ENCODE data around the gene IL10RA.

IL10RA gene

GRCh38 chr11:118008271-118008911 is 22.2 kb downstream of the IL10RA start:
- no peak for DNase-seq

DNA sequence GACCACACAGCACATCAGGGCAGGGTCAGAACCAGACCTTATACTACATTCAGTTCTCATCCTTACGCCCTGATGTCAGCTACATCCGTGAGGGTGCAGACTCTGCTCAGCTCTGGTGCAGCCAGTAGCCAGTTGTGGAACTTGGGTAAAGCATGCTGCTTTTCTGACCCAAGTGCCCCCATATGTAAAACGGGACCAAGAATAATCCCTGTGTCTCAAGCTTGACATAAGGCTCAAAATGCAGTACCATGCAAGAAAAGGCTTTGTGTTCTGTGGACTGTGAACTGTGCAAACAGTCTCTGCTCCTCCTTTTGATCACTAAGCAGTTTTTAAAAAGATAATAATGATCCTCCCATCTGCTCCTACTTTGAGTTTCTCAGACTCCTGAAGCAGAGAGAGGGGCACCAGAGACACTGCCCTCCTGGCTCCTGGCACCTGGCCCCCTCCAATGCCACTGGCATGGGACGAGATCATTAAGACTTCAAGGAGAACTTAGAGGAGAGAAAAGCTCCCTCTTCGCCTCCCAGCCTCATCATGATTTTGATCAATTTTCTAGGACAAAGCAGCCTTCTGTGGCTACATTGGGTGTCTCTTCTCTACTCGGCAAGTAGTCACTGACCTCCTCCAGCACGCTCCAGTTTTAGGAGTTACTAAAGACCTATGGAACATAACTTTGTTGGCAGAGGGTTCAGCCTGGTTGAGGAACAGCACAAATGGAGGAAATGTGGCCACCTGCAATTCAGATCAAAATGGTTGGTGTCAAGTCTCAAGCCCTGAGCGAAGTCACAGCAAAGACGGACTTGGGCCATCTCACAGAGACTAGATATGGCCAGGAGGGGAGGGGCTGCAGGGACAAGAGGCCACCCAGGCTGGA is 23.9 kb downstream of the IL10RA start:
- no peak for DNase-seq

GRCh38 chr11:118010738-118011461 is 24.7 kb downstream of the IL10RA start:
- no peak for DNase-seq

GRCh38 chr11:118012083-118012669 is 26.0 kb downstream of the IL10RA start:
- DNase-seq: no peak

DNA sequence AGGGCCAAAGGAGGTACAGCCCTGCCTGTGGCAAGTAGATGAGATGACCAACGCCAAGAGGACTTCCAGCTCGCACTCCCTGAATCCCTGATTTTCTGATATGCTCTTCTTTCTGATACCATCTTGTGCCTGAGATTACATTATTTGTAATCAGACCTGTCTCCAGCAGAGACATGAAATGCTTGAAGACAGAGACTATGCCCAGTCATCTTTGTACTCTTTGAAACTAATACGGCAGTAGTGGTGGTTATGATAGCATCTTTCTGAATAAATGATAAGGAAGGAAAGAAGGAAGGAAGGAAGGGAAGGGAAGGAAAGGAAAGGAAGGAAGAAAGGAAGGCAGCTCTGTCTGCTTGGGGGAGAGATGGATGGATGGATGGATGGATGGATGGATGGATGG is 27.8 kb downstream of the IL10RA start:
- DNase-seq: no peak

GRCh38 chr11:118015385-118015841 is 29.2 kb downstream of the IL10RA start:
- no peak for DNase-seq

DNA sequence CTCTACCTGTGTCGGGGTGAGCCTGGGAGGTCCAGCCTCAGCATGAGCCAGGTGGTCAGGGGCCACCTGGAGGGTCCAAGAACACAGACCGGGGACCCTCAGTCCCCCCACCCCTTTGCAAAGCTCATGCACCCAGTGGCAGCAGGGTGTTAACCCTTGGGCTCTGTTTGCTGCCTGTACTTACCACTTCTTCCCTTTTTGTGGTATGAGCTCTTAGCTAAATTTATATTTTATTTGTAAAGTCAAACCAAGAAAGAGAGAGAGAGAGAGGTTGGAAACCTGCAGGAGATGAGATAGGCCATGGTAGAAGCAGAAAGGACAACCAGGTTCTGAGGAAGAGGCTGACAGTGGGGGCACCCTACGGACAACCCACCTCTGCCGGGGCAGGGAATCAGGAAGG is 29.9 kb downstream of the IL10RA start:
- DNase-seq: no peak

- no peak for DNase-seq
Measured at GRCh38 chr11:118017111-118017510, 30.9 kb downstream of the IL10RA start.

- no peak for DNase-seq
Measured at GRCh38 chr11:118017631-118018315, 31.6 kb downstream of the IL10RA start.

DNA sequence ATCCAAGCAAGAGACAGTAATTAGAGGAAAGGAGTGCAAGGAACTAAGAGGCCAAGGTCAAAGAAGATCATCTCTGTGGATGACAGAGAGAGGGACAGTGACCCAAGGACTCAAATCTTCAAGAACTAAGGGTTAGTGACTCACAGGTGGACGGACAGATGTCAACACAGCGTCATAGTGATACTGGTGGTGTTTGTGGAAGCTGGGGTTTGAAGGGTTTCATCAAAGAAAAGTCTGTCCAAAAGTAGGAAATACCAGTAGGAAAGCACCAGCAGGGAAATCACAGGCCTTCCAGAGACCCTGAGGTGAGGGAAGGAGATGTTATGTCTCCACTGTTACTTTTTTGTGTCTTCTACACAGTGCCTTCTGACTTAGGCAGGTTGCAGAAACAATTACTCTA is 32.2 kb downstream of the IL10RA start:
- no peak for DNase-seq

- no peak for DNase-seq
Measured at GRCh38 chr11:118021146-118021545, 35.0 kb downstream of the IL10RA start.

DNA sequence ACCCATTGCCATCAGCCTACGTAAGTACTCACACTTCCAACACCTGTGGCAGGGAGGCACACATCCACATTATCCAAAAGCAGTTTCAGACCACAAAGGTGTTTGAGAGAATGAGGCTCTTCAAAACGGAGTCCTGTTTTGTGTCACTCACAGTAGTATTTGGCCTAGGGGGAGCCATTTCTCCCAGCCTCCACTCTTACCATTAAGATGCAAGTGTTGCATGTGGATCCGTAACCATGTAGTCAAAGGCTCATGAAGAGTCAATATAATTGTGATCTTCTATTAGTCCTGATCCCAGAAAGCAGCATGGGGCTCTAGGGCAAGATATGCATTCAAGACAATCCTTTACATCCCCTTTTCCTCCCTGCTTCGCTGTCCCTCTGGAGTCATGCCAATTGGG is 41.5 kb downstream of the IL10RA start:
- DNase-seq: no peak

- DNase-seq: no peak
Measured at GRCh38 chr11:118028626-118029025, 42.4 kb downstream of the IL10RA start.

DNA sequence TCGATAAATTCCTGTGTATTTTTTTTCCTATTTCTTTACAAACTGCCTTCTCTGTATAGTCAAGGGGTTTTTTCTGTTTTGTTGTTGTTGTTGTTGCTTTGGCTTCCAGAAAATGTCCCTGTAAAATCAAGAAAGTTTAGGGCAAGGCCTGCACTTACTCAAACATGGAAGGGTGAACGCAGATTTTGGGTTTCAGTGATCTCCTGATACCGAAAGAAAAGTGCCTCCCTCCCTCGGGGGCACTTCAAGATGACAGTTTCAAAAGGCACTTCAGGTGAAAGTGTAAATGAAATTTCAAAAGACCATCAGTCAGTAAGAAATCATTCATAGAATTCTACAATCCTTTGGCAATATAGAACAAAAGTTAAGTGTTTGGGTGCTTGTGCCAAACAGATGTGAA is 47.2 kb downstream of the IL10RA start:
- no peak for DNase-seq

GRCh38 chr11:118042141-118042540 is 55.9 kb downstream of the IL10RA start:
- DNase-seq: no peak

DNA sequence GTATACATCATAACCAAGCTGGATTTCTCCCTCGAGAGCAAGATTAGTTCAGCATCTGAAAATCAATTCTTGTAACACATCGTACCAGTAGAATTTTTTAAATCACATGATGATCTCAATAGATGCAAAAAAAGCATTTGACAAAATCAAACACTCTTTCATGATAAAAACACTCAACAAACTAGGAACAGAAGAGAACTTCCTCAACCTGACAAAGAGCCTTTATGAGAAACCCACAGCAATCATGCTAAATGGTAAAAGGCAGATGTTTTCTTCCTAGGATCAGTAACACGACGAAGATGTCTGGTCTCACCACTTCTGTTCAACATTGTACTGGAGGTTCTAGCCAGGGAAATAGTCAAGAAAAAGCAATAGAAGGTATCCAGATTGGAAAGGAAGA is 56.6 kb downstream of the IL10RA start:
- no peak for DNase-seq

- no peak for DNase-seq
Measured at GRCh38 chr11:118045191-118045590, 59.0 kb downstream of the IL10RA start.

GRCh38 chr11:118046051-118046963 is 60.1 kb downstream of the IL10RA start:
- no peak for DNase-seq

DNA sequence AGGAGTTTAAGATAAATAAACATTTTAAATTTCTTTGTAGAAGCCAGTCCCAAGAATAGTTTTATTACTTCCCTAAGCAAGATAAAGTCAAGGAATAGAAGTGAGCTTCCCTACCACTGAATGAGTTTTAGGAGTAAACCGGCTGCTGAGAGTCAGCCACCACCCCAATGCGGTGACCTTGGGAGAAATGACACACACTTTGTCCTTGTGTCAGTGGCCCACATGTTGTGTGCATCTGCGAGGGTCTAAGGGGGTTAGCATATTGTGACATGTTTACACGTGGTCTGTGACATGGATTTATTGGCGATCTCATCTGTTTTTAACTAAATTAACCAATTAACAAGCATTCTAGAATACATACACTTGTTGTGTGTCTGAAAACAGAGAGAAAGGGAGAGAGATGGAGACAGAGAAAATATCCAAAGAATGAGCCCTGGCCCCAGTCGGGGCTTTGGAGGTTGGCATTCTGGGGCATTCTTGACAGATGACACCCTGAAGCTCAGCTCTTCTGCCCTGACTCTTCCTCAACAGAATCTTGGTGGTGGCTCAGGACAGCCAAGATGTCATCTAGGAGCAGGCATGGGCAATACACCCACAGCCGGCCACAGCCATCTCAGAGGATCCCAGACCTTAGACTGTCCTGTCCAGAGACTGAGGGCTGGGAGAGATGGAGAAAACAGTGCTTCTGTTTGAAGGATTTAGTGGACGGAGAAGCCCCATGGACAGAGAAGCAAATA is 60.9 kb downstream of the IL10RA start:
- DNase-seq: peak in 1 of 2 donors; percentile 24

DNA sequence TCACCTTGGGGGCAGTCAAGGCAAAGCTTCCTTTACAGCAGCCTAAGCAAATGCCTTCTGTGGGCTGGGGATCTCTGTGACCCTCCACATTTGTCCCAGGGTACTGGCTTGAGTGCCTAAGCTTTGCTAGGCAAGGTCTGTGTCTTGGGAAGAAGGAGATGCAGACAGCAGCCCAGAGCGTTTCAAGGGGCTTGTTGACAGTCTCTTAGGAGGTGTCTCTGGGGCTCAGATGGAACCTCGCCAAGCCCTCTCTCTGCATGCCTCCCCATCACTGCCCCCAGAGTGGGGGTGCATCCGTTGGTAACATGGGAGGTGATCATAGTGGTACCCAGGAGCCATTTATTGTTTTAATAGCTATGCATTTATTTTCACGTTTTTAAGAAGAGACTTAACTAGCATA is 61.6 kb downstream of the IL10RA start:
- DNase-seq: no peak
